HG02571 (cell line): ENCODE measurements around the gene CLRN1.

Source experiments
- ATAC-seq: cut with Tn5 transposase; IDR thresholded peaks from one replicate; pipeline ENCODE4 v1.9.1; 2021; ENCODE audit warnings: mild to moderate bottlenecking, moderate library complexity; ENCODE audit not compliant: unreplicated experiment

Gene CLRN1

GRCh38 chr3:150878290-150878689 is 94.2 kb downstream of the CLRN1 start:
- no peak for ATAC-seq

- ATAC-seq = no peak
Measured at GRCh38 chr3:150877303-150877702, 95.2 kb downstream of the CLRN1 start.

- ATAC-seq = no peak
Measured at GRCh38 chr3:150876611-150877265, 95.8 kb downstream of the CLRN1 start.
